Measurements from ENCODE around the gene KRT74.

- TF ChIP-seq JUND (IDR thresholded peaks at IDR 0.05; ENCODE audit: low read depth, low read length) (no peak), ASH2L (IDR thresholded peaks at IDR 0.05; ENCODE audit: borderline replicate concordance, low read depth) (no peak), EED (IDR thresholded peaks at IDR 0.05; ENCODE audit: low read depth) (no peak), CTCF (IDR thresholded peaks at IDR 0.05 in 2 of 3, conservative IDR thresholded peaks at IDR 0.05 in 1 of 3; ENCODE audit: control insufficient read depth in 2 of 3, extremely low read depth in 1 of 3, insufficient read depth in 1 of 3, low read depth in 3 of 3, low read length in 3 of 3) (no peak), KDM1A (IDR thresholded peaks at IDR 0.05; ENCODE audit: borderline replicate concordance) (no peak), RFX5 (IDR thresholded peaks at IDR 0.05; ENCODE audit: low read depth, low read length) (no peak)
- TF ChIP-seq, protein P1, sequence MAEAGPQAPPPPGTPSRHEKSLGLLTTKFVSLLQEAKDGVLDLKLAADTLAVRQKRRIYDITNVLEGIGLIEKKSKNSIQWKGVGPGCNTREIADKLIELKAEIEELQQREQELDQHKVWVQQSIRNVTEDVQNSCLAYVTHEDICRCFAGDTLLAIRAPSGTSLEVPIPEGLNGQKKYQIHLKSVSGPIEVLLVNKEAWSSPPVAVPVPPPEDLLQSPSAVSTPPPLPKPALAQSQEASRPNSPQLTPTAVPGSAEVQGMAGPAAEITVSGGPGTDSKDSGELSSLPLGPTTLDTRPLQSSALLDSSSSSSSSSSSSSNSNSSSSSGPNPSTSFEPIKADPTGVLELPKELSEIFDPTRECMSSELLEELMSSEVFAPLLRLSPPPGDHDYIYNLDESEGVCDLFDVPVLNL (IDR thresholded peaks at IDR 0.05; ENCODE audit: low read depth, low read length): no peak
Measured at GRCh38 chr12:52530905-52531304, 42.7 kb downstream of the KRT74 start.
